Activated T-cell treated with anti-CD3 and anti-CD28 coated beads, Interleukin-2, amount 50 U/mL, for 4 hours (primary cell): Measurements from ENCODE around the gene VPS33B. TPM values are rescaled to one million over a fixed set of nuclear protein-coding genes. Genes with fewer than 3 reads are reported as not detected.
A peak's percentile ranks its signal among the peaks of the same experiment; 100 is the strongest.
"Not testable (repeated sequence)": the region's sequence is repeated elsewhere in the genome, so short reads cannot be mapped to it uniquely, and the experiment has no call there.

Source experiments
- ATAC-seq, 2 donors: fragments of 200-7000 bp; cut with Tn5 transposase; one replicate each; pipeline ENCODE4 v1.10.0; 2021
- DNase-seq: peaks from one replicate; pipeline ENCODE4 v3.0.0-alpha.2; 2020
- H3K27me3 Mint-ChIP-seq: one replicate; pipeline ENCODE4 v1.8.0; 2021; ENCODE audit warnings: low read depth, mixed read lengths
- H3K36me3 Mint-ChIP-seq: one replicate; pipeline ENCODE4 v1.8.0; 2022; ENCODE audit warnings: mixed read lengths; ENCODE audit not compliant: insufficient read depth
- H3K4me1 Mint-ChIP-seq: one replicate; pipeline ENCODE4 v1.8.0; 2021; ENCODE audit warnings: low read depth, mixed read lengths
- H3K4me3 Mint-ChIP-seq: one replicate; pipeline ENCODE4 v1.8.0; 2021; ENCODE audit warnings: mild to moderate bottlenecking, moderate library complexity, mixed read lengths
- H3K9me3 Mint-ChIP-seq: one replicate; pipeline ENCODE4 v1.8.0; 2021; ENCODE audit warnings: mixed read lengths
- total RNA-seq, 3 donors: library from RNA; stranded (reverse); gene quantifications; one replicate each; pipeline ENCODE4 v1.2.1, GENCODE V29; 2021

VPS33B gene
- total RNA-seq, 3 donors from 2014 or later = 20.9 to 22.4 (median 21.9) TPM

DNA sequence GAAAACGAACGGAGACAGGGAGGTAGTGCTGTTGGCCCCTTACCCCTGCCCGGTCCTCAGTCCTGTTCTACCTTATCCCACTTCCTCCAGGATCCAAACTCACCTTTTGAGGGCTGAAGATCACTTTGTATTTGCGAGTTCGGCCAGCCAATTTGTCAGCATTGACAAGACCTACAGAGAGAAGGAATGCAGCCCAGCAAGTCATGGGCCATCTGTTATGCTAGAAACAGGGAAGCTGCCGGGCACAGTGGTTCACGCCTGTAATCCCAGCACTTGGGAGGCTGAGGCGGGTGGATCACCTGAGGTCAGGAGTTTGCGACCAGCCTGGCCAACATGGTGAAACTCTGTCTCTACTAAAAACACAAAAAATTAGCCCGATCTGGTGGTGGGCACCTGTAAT is 8.7 kb downstream of the VPS33B start:
- H3K9me3 Mint-ChIP-seq, ATAC-seq, H3K27me3 Mint-ChIP-seq, H3K4me3 Mint-ChIP-seq, DNase-seq: not testable (repeated sequence)
- peaks cover 11% of the 10 kb centered on the region for H3K4me1 Mint-ChIP-seq
- peaks cover 39% of the 10 kb centered on the region for H3K36me3 Mint-ChIP-seq

DNA sequence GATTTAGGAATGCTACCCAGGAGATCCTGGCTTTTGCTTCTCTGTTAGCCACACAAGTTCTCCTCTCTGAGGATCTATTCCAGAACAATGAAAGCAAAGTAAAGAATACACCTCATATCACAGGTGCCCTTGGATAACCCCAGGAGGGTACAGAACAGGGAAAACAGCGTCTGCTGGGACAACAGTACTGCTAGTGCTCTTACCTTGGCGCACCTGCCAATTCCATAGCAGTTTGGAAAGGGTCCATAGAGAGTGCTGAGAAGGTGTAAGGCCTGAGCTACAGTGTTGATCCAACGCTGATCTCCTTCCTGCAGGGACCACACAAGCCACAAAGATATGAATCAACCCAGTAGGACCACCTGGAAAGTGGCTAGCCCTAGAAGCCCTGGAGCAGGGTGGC is 15.1 kb downstream of the VPS33B start:
- Mint-ChIP-seq H3K9me3 (no peaks in the 10 kb centered on the region), H3K36me3 (peaks cover 42% of the 10 kb centered on the region), H3K4me1 (no peaks in the 10 kb centered on the region), H3K27me3 (no peaks in the 10 kb centered on the region), H3K4me3 (no peak overlapping the region)
- DNase-seq (no peak), ATAC-seq (no peak)

DNA sequence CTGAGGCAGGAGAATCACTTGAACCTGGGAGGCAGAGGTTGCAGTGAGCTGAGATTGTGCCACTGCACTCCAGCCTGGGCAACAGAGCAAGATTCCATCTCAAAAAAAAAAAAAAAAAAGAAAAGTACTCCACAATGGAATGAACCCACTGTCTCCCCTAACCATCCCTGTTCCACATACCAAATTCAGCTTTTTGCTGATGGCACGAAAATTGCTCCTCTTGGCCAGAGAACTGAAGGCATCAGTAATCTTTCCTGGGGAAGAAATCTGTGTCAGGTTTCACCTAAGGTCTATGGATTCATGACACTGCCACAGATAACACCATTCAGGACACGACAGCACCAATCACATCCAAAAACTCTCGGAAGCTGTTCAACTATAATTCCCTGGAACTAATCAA is 21.2 kb downstream of the VPS33B start:
- ATAC-seq = no peak
- peaks cover 39% of the 10 kb centered on the region for H3K36me3 Mint-ChIP-seq
- H3K27me3 Mint-ChIP-seq = no peaks in the 10 kb centered on the region
- no peaks in the 10 kb centered on the region for H3K9me3 Mint-ChIP-seq
- DNase-seq = no peak
- H3K4me3 Mint-ChIP-seq = no peak overlapping the region
- no peaks in the 10 kb centered on the region for H3K4me1 Mint-ChIP-seq

DNA sequence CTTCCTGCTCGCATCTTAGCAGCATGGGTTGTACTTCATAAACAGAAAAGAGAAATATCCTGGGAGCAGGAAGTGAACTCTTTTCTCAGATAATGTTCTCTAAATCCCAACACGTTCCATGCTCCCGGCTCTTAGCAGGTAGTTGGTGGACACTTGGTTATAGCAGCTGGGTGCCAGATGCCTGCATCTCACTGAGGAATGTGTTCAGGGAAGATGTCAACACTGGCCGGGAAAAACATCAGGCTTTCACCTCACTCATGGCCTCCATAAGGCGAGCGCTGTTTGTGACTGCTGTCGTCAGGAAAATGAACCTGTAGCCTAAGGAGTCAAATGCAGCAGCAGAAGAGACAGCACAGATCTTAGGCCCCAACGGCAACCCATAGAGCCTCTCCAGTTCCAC is 23.7 kb downstream of the VPS33B start:
- Mint-ChIP-seq H3K4me3 (no peak overlapping the region), H3K27me3 (no peaks in the 10 kb centered on the region), H3K4me1 (peaks cover 12% of the 10 kb centered on the region), H3K36me3 (peaks cover 28% of the 10 kb centered on the region), H3K9me3 (no peaks in the 10 kb centered on the region)
- no peak for DNase-seq
- no peak for ATAC-seq

DNA sequence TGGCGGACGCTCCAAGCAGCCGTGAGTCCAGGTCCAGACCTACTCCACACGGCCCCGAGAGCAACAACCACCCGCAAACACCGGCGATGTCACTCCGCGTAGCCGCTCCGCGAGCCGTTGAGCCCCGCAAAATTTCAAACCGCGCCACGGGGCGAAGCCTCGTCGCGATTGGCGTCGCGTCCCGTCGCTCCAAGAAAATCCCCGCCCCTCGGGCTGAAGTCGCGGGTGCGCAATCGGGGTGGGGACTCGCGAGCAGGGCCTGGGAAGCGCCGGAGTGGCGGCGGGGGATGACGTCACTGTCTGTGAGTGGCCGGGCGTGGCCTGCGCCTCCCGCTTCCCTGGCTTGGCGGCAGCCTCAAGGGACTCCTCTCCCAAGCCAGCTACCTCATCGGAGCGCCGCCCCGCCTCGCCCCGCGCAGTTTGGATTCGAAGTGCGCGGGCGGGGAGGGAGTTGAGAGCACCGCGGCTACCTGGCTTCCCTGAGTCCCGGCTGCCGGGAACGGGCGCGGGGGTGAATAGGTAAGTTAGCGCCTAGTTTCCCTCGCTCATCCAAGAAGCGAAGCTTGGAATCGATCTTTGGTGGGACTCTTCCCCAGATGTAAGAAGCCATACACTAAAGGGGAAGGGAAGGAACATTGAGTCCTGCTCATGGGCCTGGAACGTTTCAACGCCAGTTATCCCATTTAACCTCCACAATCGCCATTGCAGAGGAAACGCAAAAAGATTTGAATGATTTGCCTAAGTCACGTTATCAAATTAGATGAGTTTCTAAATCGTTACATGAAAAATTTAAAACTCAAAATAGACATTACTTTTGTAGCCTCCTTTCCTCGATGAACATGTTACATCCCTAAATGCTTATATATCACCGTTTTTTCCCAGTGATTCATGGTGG is 27.7 kb downstream of the VPS33B start, which contains the start of gene PRC1:
Gene PRC1, minus strand, starts transcription at position 119 of the 895 bp plus-strand sequence. Its CDS starts 118 bp downstream, at position 1.
- Mint-ChIP-seq H3K36me3 (peaks cover 15% of the 10 kb centered on the region), H3K4me3 (peak within 1 kb of the TSS; percentile 100), H3K9me3 (no peaks in the 10 kb centered on the region), H3K27me3 (no peaks in the 10 kb centered on the region), H3K4me1 (peaks cover 21% of the 10 kb centered on the region)
- DNase-seq (peak; percentile 96), ATAC-seq (peak; percentile 98 to 99)

DNA sequence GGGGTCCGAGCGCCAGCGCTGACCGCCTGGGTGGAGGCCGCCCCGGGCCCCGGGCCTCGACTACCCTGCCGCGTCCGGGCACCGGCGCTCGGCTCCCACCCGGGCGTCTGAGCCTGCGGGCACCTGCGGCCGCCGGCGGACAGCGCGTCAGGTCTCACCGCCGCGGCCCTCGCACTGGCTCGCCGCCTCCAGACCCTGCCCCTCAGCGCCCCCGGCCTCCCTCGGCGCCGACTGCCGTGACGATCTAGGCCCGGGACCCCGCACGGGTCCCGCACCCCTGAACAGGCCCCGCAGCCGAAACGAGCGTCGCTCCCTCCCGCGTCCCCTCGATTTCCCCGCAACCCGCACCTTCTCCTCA is 28.4 kb downstream of the VPS33B start:
- Mint-ChIP-seq H3K4me3 (peak overlapping the region; percentile 100), H3K4me1 (peaks cover 21% of the 10 kb centered on the region), H3K9me3 (no peaks in the 10 kb centered on the region), H3K36me3 (peaks cover 12% of the 10 kb centered on the region), H3K27me3 (no peaks in the 10 kb centered on the region)
- ATAC-seq (peak; percentile 28 to 39), DNase-seq (peak; percentile 4)

DNA sequence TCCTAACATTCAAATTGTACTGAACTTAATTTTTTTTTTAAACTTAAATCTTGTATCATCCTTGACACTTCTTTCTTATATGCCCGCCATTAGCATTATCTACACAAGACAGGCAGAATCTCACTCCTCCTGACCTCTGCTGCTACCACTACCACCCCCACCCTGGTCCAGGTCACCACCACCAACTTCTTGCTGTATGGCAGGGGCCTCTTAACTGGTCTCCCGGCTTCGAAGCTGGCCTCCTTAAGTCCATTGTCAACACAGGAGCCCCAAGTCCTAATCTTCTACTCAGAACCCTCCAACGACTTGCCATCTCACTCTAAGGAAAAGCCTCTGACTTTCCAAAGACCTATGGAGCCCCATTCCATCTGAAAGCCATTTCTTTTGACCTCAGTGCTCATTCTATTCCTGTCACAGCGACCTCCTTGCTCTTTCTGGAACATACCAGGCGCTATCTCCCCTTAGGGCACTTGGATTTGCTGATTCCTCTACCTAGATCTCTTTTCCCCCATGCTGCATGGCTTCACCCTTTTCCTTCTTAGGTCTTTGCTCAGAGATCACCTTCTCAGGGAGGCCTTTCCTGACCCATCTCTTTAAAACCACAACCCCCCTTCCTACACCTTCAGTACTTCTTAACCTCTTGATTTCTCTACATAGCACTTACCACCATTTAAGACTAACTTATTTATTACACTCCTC is 30.7 kb downstream of the VPS33B start:
- Mint-ChIP-seq H3K36me3 (no peaks in the 10 kb centered on the region), H3K4me1 (peaks cover 32% of the 10 kb centered on the region), H3K4me3 (no peak overlapping the region), H3K27me3 (no peaks in the 10 kb centered on the region), H3K9me3 (no peaks in the 10 kb centered on the region)
- ATAC-seq (no peak), DNase-seq (no peak)

DNA sequence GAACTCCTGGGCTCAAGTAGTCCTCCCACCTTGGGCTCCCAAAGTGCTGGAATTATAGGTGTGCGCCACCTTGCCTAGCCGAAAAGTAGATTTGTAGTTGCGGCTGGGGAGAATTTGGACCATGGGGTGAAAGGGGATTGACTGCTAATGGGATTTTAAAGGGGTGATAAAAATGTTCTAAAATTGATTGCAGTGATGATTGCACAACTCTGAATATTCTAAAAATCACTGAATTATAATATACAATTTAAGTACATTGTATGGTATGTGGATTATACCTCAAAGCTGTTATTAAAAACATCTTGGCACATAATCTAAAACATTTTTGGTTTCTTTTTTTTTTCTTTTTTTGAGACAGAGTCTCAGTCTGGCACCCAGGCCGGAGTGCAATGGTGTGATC is 31.9 kb downstream of the VPS33B start:
- no peak overlapping the region for H3K4me3 Mint-ChIP-seq
- DNase-seq = no peak

DNA sequence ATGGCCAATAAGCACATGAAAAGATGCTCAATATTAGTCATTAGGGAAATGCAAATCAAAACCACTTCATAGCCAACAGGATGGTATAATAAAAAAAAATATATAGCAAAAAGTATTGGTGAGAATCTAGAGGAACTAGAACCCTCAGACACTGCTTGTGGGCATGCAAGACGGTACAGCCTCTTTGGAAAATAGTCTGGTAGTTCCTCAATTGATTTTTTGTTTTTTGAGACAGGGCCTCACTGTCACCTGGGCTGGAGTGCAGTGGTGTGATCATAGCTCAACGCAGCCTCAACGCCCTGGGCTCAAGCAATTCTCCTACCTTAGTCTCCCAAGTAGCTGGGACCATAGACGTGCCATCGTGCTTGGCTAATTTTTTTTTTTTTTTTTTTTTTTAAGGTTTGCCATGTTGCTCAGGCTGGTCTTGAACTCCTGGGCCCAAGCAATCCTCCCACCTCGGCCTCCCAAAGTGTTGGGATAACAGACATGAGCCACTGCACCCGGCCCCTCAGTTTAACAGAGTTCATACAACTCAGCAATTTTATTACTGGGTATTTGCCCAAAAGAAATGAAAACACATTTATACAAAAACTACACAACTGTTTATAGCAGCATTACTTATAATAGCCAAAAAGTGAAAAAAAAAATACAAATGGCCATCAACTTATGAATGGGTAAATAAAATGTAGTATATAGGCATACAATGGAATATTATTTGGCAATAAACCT is 33.2 kb downstream of the VPS33B start:
- Mint-ChIP-seq H3K4me3 (no peak overlapping the region), H3K9me3 (no peaks in the 10 kb centered on the region), H3K27me3 (no peaks in the 10 kb centered on the region), H3K4me1 (peaks cover 23% of the 10 kb centered on the region), H3K36me3 (no peaks in the 10 kb centered on the region)
- DNase-seq = no peak
- ATAC-seq = no peak

More for the DNA sequence above, 31.9 kb downstream of the VPS33B start:
- H3K4me1 Mint-ChIP-seq = peaks cover 33% of the 10 kb centered on the region
- no peaks in the 10 kb centered on the region for H3K36me3 Mint-ChIP-seq
- no peaks in the 10 kb centered on the region for H3K9me3 Mint-ChIP-seq
- H3K27me3 Mint-ChIP-seq = no peaks in the 10 kb centered on the region
- no peak for ATAC-seq

DNA sequence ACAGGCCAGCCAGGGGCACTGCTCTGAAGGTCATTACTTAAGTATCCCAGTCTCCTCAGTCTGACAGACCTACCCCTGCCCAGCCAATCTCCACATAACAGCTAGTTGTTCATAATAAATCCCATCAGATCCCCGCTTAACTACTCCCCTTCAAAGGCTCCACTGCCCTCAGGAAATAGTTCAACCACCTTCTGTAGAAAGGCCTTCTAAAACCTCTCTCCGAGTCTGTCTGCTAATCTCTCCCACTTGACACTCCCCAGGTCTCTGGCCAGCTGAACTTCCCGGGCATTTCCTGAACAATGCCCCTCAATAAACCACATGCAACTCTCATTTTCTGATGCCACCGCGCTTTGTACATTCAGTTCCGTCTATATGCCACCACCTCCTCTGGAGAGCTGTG is 34.1 kb downstream of the VPS33B start:
- Mint-ChIP-seq H3K4me1 (peaks cover 22% of the 10 kb centered on the region), H3K4me3 (peak overlapping the region; percentile 27)
- ATAC-seq = no peak

DNA sequence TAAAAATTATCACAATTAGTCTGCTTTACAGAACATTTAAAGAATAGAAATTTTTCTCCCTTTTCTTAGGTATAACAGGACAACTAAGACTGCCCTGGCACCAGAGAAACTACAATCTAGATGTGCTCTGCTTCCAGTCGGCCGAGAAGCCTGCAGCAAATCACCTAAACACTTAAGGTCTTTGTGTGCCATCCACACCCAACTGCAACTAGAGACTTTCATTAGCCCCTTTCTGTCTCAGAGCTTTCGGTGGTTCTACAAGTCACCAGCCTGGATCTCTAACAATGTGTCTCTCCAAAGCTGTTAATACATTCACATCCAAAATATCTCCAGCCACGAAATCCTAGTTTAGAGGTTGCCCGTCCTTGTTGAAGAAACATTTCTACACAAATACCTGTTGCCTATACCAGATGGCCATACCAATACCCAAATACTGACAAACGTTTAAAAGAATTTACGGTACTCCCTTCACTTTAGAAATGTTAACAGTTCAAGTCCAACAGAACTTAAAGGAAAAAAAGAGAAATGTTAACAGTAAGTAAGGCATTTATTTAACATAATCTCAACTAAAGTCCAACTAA is 34.7 kb downstream of the VPS33B start:
- ATAC-seq (no peak), DNase-seq (no peak)
- Mint-ChIP-seq H3K4me3 (no peak overlapping the region), H3K9me3 (no peaks in the 10 kb centered on the region), H3K27me3 (no peaks in the 10 kb centered on the region), H3K36me3 (peaks cover 7% of the 10 kb centered on the region), H3K4me1 (peaks cover 21% of the 10 kb centered on the region)

More for the DNA sequence above, 34.1 kb downstream of the VPS33B start:
- Mint-ChIP-seq H3K27me3 (no peaks in the 10 kb centered on the region), H3K9me3 (no peaks in the 10 kb centered on the region), H3K36me3 (peaks cover 5% of the 10 kb centered on the region)
- DNase-seq = no peak

DNA sequence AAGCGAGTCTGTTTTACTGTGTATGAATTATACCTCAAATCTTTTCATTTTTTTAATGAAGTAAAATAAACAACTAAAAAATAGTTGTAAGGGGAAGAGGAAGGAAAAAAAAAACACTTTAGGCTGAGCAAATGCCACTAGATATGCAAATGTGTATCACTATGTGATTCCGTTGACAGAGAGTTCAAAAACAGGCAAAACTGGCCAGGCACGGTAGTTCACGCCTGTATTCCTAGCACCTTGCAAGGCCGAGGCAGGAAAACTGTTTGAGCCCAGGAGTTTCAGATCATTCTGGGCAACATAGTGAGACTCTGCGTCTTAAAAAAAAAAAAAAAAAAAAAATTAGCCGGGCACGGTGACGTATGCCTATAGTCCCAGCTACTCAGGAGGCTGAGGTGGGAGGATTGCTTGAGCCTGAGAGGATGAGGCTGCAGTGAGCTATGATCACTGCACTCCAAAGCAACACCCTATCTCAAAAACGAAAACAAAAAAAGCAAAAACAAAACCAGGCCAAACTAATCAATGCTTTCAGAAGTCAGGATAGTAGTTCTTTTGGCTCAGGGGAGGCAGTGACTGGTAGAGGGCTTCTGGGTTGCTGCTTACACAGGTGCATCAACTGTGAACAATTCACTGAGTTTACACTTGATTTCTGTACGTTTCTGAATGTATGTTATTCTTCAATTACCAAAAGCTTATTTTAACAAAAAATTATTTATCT is 35.4 kb downstream of the VPS33B start:
- Mint-ChIP-seq H3K4me1 (peaks cover 21% of the 10 kb centered on the region), H3K4me3 (no peak overlapping the region), H3K27me3 (no peaks in the 10 kb centered on the region), H3K36me3 (peaks cover 10% of the 10 kb centered on the region), H3K9me3 (no peaks in the 10 kb centered on the region)
- DNase-seq (no peak), ATAC-seq (no peak)

DNA sequence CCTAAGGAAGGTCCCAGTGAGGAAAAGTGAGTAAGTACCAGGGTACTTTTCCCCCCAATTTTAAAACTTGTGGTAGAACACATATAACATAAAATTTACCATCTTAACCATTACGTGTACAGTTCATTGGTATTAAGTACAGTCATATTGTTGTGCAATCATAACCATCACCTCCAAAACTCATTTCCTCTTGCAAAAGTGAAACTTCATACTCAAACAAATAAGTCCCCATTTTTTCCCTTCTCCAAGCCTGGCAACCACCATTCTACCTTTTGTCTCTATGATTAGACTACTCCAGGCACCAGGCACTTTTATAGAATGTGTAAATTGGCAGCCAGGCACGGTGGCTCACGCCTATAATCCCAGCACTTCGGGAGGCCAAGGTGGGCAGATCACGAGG is 40.3 kb downstream of the VPS33B start:
- ATAC-seq (peak; percentile 18 to 30), DNase-seq (no peak)
- Mint-ChIP-seq H3K4me3 (no peak overlapping the region), H3K9me3 (no peaks in the 10 kb centered on the region), H3K4me1 (peaks cover 12% of the 10 kb centered on the region), H3K36me3 (peaks cover 21% of the 10 kb centered on the region), H3K27me3 (no peaks in the 10 kb centered on the region)
